Endothelial cell of umbilical vein (primary cell): ENCODE data around the gene KIF26B. TPM values are rescaled to one million over a fixed set of nuclear protein-coding genes. Genes with fewer than 3 reads are reported as not detected.

Experiments used
- BruUV-seq: library from RNA; stranded (reverse); fragments of 400-500 nt; replicated peaks from 2 replicates; lab custom pipeline; 2021; lab: Mats Ljungman, UMichigan
- CTCF ChIA-PET: fragments of 300-600, 350-600 bp; sonication (Branson Sonifier 250); formaldehyde crosslinking; loops from one replicate; lab custom pipeline; 2021; ENCODE audit warnings: antibody characterized with exemption, inconsistent platforms; lab: Charles Lee
- POLR2A ChIA-PET: fragments of 300-600, 350-600 bp; sonication (Branson Sonifier 250); formaldehyde crosslinking; loops from one replicate; lab custom pipeline; 2021; ENCODE audit warnings: antibody characterized with exemption, inconsistent platforms; lab: Charles Lee
- DNase-seq: peaks from one replicate; pipeline ENCODE4 v3.0.0-alpha.2; 2011; ENCODE audit warnings: low read depth, low spot score
- FAIRE-seq: peaks from 2 replicates; lab custom pipeline; 2011; peaks lifted over from hg19 to GRCh38; lab: Jason Lieb, UNC
- H2AFZ ChIP-seq: 2 replicates; pipeline ENCODE4 v1.6.0; 2012; ENCODE audit warnings: low read depth, low read length, control low read depth, inconsistent platforms
- H3K27ac ChIP-seq: 2 replicates; pipeline ENCODE4 v1.5.1; 2011; ENCODE audit warnings: low read depth, mild to moderate bottlenecking, control low read depth, low read length, moderate library complexity; ENCODE audit not compliant: insufficient read depth
- H3K27me3 ChIP-seq, 2 experiments: 2 replicates each; pipeline versions ENCODE4 v1.6.0 to v1.6.1; 2011; ENCODE audit warnings: low read length in 2 of 2, mixed read lengths in 1 of 2; ENCODE audit not compliant: control insufficient read depth in 2 of 2, insufficient read depth in 2 of 2
- H3K36me3 ChIP-seq, 2 experiments: 2 replicates in 1 of 2; 3 replicates in 1 of 2; pipeline ENCODE4 v1.5.1; 2011; ENCODE audit warnings: low read length in 2 of 2, mild to moderate bottlenecking in 1 of 2, moderate library complexity in 1 of 2; ENCODE audit not compliant: control insufficient read depth in 2 of 2, insufficient read depth in 2 of 2; ENCODE audit errors: extremely low read depth in 1 of 2
- H3K4me1 ChIP-seq: 3 replicates; pipeline ENCODE4 v1.5.1; 2011; ENCODE audit warnings: mild to moderate bottlenecking, low read length; ENCODE audit not compliant: control insufficient read depth, insufficient read depth; ENCODE audit errors: extremely low read depth
- H3K4me2 ChIP-seq: 2 replicates; pipeline ENCODE4 v1.6.1; 2011; ENCODE audit warnings: low read length, control low read depth, mixed read lengths; ENCODE audit not compliant: insufficient read depth
- H3K4me3 ChIP-seq, 3 experiments: fragments of 200-600 bp in 1 of 3; sonication (generic), shearing (Covaris generic) in 1 of 3; replicated peaks in 1 of 3; 2 replicates each; pipeline ENCODE4 v1.5.1; 2011 to 2016; ENCODE audit warnings: control low read depth in 3 of 3, low read length in 3 of 3, mild to moderate bottlenecking in 2 of 3, inconsistent platforms in 1 of 3, low read depth in 1 of 3, moderate library complexity in 1 of 3; ENCODE audit not compliant: insufficient read depth in 1 of 3
- H3K79me2 ChIP-seq: 2 replicates; pipeline ENCODE4 v1.6.0; 2012; ENCODE audit warnings: low read length, inconsistent platforms; ENCODE audit not compliant: control insufficient read depth, insufficient read depth
- H3K9ac ChIP-seq: replicated peaks from 2 replicates; pipeline ENCODE3; 2011; ENCODE audit warnings: low read length, control low read depth; ENCODE audit not compliant: insufficient read depth; ENCODE audit errors: extremely low read depth
- H3K9me1 ChIP-seq: replicated peaks from 3 replicates; pipeline ENCODE4 v1.6.0; 2011; ENCODE audit warnings: mild to moderate bottlenecking, low read length; ENCODE audit not compliant: control insufficient read depth, insufficient read depth; ENCODE audit errors: extremely low read depth
- H3K9me3 ChIP-seq: replicated peaks from 2 replicates; pipeline ENCODE4 v1.5.1; 2012; ENCODE audit warnings: low read length, inconsistent platforms; ENCODE audit not compliant: control insufficient read depth, insufficient read depth
- H4K20me1 ChIP-seq: replicated peaks from 2 replicates; pipeline ENCODE3; 2011; ENCODE audit warnings: mild to moderate bottlenecking, low read length; ENCODE audit not compliant: control insufficient read depth, insufficient read depth; ENCODE audit errors: extremely low read depth
- EZH2 ChIP-seq: IDR thresholded peaks from 2 replicates; pipeline ENCODE4 v1.6.1; 2012; ENCODE audit warnings: borderline replicate concordance, low read depth, mild to moderate bottlenecking, moderate library complexity, low read length, inconsistent platforms; ENCODE audit not compliant: severe bottlenecking
- FOS ChIP-seq: IDR thresholded peaks from 2 replicates; pipeline ENCODE4 v1.6.1; 2011; ENCODE audit warnings: mild to moderate bottlenecking, low read length, moderate library complexity, borderline replicate concordance; ENCODE audit not compliant: insufficient read depth
- GATA2 ChIP-seq: IDR thresholded peaks from 2 replicates; pipeline ENCODE4 v1.7.0; 2011; ENCODE audit warnings: low read depth, mild to moderate bottlenecking, moderate library complexity, mixed read lengths, low read length; ENCODE audit not compliant: insufficient read length, insufficient read depth
- JUN ChIP-seq: IDR thresholded peaks from 2 replicates; pipeline ENCODE4 v1.6.1; 2011; ENCODE audit warnings: borderline replicate concordance, low read depth; ENCODE audit not compliant: insufficient read length, insufficient read depth
- MYC ChIP-seq: IDR thresholded peaks from one replicate; pipeline ENCODE4 v1.6.1; 2011; ENCODE audit warnings: mild to moderate bottlenecking, low read depth, low read length
- POLR2A ChIP-seq: IDR thresholded peaks from 2 replicates; pipeline ENCODE4 v1.6.1; 2012; ENCODE audit warnings: low read depth, mild to moderate bottlenecking, control low read depth, low read length
- POLR2AphosphoS5 ChIP-seq: IDR thresholded peaks from 2 replicates; pipeline ENCODE4 v1.6.1; 2012; ENCODE audit warnings: low read depth, mild to moderate bottlenecking, control low read depth, low read length, moderate library complexity; ENCODE audit not compliant: insufficient read depth
- dilution Hi-C: fragments of 300-500 bp; cut with MboI; formaldehyde crosslinking; loops from one replicate; pipeline ENCODE4 v1.15.0; 2019; ENCODE audit warnings: low sequenced_read_pairs; ENCODE audit not compliant: extremely low pct_ligation_motif_present
- intact Hi-C: fragments of 100-400 bp; cut with micrococcal nuclease; formaldehyde crosslinking; loops from one replicate; pipeline ENCODE4 v1.10.0; 2022
- polyA plus RNA-seq, 4 experiments: library from polyadenylated mRNA; depleted of rRNA in 3 of 4; stranded (reverse) in 3 of 4; unstranded in 1 of 4; fragments of >200 nt; gene quantifications; 2 replicates each; pipeline versions ENCODE4 v1.2.1 to v1.2.3, GENCODE V29; 2011 to 2012; ENCODE audit warnings: missing spikeins in 1 of 4
- total RNA-seq: library from RNA; stranded (reverse); gene quantifications from 2 replicates; pipeline ENCODE4 v1.2.3, GENCODE V29; 2021
- TF ChIP-seq, protein P1 (sequence below), 2 donors: IDR thresholded peaks; 1 replicate in 1 of 2; 2 replicates in 1 of 2; pipeline ENCODE4 v1.5.1; 2011; ENCODE audit warnings: low read length in 2 of 2, mild to moderate bottlenecking in 2 of 2, moderate library complexity in 2 of 2, control low read depth in 1 of 2, inconsistent platforms in 1 of 2, low read depth in 1 of 2; ENCODE audit not compliant: insufficient read depth in 1 of 2; ENCODE audit errors: extremely low read depth in 1 of 2
- TF ChIP-seq, protein P2 (sequence below): IDR thresholded peaks from 2 replicates; pipeline ENCODE4 v1.6.1; 2011; ENCODE audit not compliant: insufficient read depth, insufficient read length

Gene KIF26B
- total and polyA plus RNA-seq, 2 donors (not counting 3 experiments of a cell fraction or from before 2014, with no cell fraction given): 0.04 to 0.49 TPM

DNA sequence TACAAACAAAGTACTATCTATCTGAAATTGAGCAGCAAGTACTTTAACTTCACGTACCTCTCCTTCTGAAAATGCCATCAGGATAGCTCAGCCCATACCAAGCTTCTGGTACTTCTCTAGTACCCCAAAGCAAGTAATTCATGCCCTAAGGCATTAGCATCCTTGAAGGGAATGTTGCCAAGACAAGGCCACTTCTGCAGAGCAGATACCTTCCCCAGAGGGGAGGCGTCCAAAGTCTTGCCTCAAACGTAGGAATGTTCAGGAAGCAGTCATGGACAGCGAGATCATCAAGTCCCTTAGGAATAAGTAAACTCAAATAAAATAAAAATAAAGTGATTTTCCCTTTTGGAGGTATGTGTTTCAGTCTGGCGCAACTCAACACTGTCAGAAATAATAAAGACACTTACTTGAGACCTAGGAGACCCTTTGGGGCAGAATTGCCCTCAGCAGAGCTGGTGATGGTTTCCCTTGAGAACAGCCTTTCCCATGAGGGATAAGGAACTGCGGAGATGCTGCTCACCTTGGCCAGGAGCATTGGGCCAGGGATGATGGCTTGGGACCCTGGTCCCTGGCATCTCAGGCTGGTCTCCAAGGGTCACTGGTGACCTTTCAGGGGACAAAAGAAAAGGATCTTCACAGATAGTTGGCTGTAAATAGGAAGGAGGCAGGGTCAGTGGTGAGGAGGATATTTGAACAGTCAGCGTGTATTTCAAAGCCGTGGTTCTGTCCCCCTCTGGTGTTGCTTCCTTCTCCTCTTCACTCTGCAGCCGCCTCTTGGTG is 522.9 kb downstream of the KIF26B start:
- Histone ChIP-seq H3K9ac (no peak overlapping the region), H3K27me3 (no peaks in the 10 kb centered on the region), H4K20me1 (no peaks in the 10 kb centered on the region), H3K4me1 (no peaks in the 10 kb centered on the region), H3K9me1 (no peaks in the 10 kb centered on the region), H3K9me3 (no peaks in the 10 kb centered on the region), H3K4me3 (no peak overlapping the region), H3K27ac (no peak overlapping the region), H2AFZ (no peak overlapping the region), H3K36me3 (no peaks in the 10 kb centered on the region), H3K4me2 (no peak overlapping the region), H3K79me2 (no peaks in the 10 kb centered on the region)
- intact Hi-C loops (no loop called here), dilution Hi-C loops (no loop called here)
- FAIRE-seq (no peak), DNase-seq (no peak)
- BruUV-seq: no TSS peak
- ChIA-PET POLR2A (no interaction called here), CTCF (no interaction called here)
- TF ChIP-seq, protein P1, sequence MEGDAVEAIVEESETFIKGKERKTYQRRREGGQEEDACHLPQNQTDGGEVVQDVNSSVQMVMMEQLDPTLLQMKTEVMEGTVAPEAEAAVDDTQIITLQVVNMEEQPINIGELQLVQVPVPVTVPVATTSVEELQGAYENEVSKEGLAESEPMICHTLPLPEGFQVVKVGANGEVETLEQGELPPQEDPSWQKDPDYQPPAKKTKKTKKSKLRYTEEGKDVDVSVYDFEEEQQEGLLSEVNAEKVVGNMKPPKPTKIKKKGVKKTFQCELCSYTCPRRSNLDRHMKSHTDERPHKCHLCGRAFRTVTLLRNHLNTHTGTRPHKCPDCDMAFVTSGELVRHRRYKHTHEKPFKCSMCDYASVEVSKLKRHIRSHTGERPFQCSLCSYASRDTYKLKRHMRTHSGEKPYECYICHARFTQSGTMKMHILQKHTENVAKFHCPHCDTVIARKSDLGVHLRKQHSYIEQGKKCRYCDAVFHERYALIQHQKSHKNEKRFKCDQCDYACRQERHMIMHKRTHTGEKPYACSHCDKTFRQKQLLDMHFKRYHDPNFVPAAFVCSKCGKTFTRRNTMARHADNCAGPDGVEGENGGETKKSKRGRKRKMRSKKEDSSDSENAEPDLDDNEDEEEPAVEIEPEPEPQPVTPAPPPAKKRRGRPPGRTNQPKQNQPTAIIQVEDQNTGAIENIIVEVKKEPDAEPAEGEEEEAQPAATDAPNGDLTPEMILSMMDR (IDR thresholded peaks at IDR 0.05; ENCODE audit: extremely low read depth in 1 of 2, insufficient read depth in 1 of 2, low read depth in 1 of 2, low read length in 2 of 2): no peak
- TF ChIP-seq GATA2: no peak
- TF ChIP-seq MYC: no peak
- TF ChIP-seq EZH2: no peak
- no peak for TF ChIP-seq JUN
- no peak for TF ChIP-seq POLR2AphosphoS5
- TF ChIP-seq FOS: no peak
- TF ChIP-seq, protein P2, sequence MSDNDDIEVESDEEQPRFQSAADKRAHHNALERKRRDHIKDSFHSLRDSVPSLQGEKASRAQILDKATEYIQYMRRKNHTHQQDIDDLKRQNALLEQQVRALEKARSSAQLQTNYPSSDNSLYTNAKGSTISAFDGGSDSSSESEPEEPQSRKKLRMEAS: no peak
- TF ChIP-seq POLR2A: no peak
